Uterus (tissue), 4 donors: ENCODE results near the gene HNRNPC. TPM values are rescaled to one million over a fixed set of nuclear protein-coding genes. Genes with fewer than 3 reads are reported as not detected.

ENCODE experiments used
- DNase-seq, 2 donors: peaks; one replicate each; pipeline ENCODE4 v3.0.0-alpha.2; 2019 to 2020
- H3K27ac ChIP-seq, 2 donors: fragments of 200-600 bp; sonication (generic); 1 replicate in 1 of 2; 2 replicates in 1 of 2; pipeline ENCODE4 v1.5.1; 2016 to 2018
- H3K27me3 ChIP-seq, 2 donors: fragments of 200-600 bp; sonication (generic); one replicate each; pipeline ENCODE4 v1.5.1; 2018 to 2019; ENCODE audit warnings: control low read depth in 1 of 2
- H3K36me3 ChIP-seq, 2 donors: fragments of 200-600 bp; sonication (generic); one replicate each; pipeline ENCODE4 v1.5.1; 2019; ENCODE audit warnings: control low read depth in 1 of 2
- H3K4me1 ChIP-seq, 2 donors: fragments of 200-600 bp; sonication (generic); one replicate each; pipeline ENCODE4 v1.5.1; 2018 to 2019; ENCODE audit warnings: control low read depth in 1 of 2
- H3K4me3 ChIP-seq, 2 donors: fragments of 200-600 bp; sonication (generic); 1 replicate in 1 of 2; 2 replicates in 1 of 2; pipeline ENCODE4 v1.5.1; 2018 to 2019; ENCODE audit warnings: mild to moderate bottlenecking in 1 of 2
- H3K9me3 ChIP-seq, 2 donors: fragments of 200-600 bp; sonication (generic); one replicate each; pipeline ENCODE4 v1.5.1; 2019; ENCODE audit warnings: control low read depth in 1 of 2
- CTCF ChIP-seq, 4 experiments: fragments of 200-600 bp in 2 of 4; fragments of 450-650 bp in 2 of 4; sonication (generic) in 2 of 4; IDR thresholded peaks; one replicate each; pipeline ENCODE4 v1.5.1; 2016 to 2019; ENCODE audit warnings: antibody characterized with exemption in 4 of 4, mild to moderate bottlenecking in 2 of 4, moderate library complexity in 1 of 4
- POLR2A ChIP-seq, 2 donors: fragments of 450-650 bp; IDR thresholded peaks; one replicate each; pipeline ENCODE4 v1.6.1; 2016; ENCODE audit warnings: antibody characterized with exemption in 2 of 2, mild to moderate bottlenecking in 1 of 2, moderate library complexity in 1 of 2
- intact Hi-C: fragments of 100-400 bp; cut with DNase I; formaldehyde crosslinking; loops from one replicate; pipeline ENCODE4 v1.15.1; 2023; ENCODE audit warnings: low total_unique reads
- total RNA-seq, 4 donors: library from RNA; depleted of rRNA in 3 of 4; stranded (reverse); fragments of >200 nt in 3 of 4; gene quantifications; one replicate each; pipeline versions ENCODE4 v1.1.0 to v1.2.4, GENCODE V29; 2014 to 2023
- donor health status: DM: yes; HTN: yes; CAD: no.

Gene HNRNPC
- total RNA-seq, 4 donors from 2014 or later: 378 to 599 (median 531) TPM

DNA sequence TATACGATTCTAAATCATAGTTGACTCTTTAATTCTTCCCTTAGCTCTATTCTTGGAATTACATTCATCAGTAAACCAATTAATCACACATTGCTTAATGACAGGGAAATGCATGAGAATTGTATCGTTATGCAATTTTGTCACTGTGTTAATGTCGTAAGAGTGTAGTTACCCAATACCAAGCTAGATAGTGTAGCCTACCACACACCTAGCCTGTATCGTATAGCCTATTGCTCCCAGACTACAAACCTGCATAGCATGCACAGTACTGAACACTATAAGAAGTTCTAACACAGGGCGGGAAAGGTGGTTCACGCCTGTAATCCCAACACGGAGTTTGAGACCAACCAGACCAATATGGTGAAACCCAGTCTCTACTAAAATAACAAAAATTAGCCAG lies 24.7 kb downstream of the HNRNPC start:
- no peak for DNase-seq
- Histone ChIP-seq H3K27ac (no peak overlapping the region), H3K4me3 (no peak overlapping the region), H3K4me1 (peaks cover 0 to 4% of the 10 kb centered on the region in 2 donors), H3K27me3 (no peaks in the 10 kb centered on the region), H3K36me3 (no peaks in the 10 kb centered on the region), H3K9me3 (no peaks in the 10 kb centered on the region)
- TF ChIP-seq POLR2A (IDR thresholded peaks at IDR 0.05) (no peak), CTCF (IDR thresholded peaks at IDR 0.05) (no peak)
- intact Hi-C loops: no loop called here

- Histone ChIP-seq H3K4me3 (no peak overlapping the region), H3K4me1 (peaks cover 0 to 5% of the 10 kb centered on the region in 2 donors), H3K36me3 (no peaks in the 10 kb centered on the region), H3K27me3 (no peaks in the 10 kb centered on the region), H3K9me3 (no peaks in the 10 kb centered on the region), H3K27ac (no peak overlapping the region)
- no peak for DNase-seq
- TF ChIP-seq CTCF (IDR thresholded peaks at IDR 0.05): peak in 1 of 4 experiments; percentile 15
- TF ChIP-seq POLR2A (IDR thresholded peaks at IDR 0.05): no peak
- intact Hi-C loops: no loop called here
Observed at GRCh38 chr14:21241218-21241819, 27.9 kb downstream of the HNRNPC start.

DNA sequence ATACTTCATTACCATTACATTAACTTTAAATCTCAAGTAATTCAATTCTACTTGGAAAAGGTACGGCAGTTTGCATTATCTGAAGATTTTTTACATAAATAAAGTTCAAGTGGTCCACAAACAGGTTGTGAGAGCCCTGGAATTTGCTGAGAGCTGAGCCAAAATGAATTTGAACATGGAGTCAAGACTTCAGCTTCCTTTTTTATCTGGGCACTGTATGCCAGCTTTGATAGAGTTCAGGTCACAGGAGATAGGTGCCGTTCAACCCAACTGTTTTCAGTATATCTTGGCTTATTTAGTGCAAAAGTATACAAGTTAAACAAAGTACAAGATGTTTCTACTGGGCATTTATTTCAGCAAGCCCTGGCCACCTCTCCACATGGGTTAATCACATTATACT lies 28.8 kb downstream of the HNRNPC start:
- H3K4me1 ChIP-seq: peaks cover 3 to 4% of the 10 kb centered on the region in 2 donors

DNA sequence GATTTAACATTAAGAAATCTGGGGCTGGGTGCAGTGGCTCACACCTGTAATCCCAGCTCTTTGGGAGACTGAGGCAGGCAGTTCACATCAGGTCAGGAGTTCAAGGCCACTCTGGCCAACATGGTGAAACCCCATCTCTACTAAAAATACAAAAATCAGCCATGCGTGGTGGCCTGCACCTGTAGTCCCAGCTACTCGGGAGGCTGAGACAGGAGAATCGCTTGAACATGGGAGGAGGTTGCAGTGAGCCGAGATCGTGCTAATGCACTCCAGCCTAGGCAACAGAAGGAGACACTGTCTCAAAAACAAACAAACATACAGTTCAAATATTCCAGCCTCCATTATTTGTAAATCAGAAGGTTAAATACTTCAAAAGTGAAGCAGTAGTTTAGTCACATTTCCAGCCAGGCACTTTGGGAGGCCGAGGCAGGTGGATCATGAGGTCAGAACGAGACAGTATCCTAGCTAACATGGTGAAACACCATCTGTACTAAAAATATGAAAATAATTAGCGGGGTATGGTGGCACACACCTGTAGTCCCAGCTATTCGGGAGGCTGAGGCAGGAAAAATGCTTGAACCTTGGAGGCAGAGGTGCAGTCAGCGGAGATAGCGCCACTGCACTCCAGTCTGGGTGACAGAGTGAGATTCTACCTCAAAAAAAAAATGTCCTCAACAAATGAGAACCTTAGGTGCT lies 30.3 kb downstream of the HNRNPC start:
- intact Hi-C loops: no loop called here

More for the DNA sequence above, 28.8 kb downstream of the HNRNPC start:
- Histone ChIP-seq H3K36me3 (no peaks in the 10 kb centered on the region), H3K27ac (no peak overlapping the region), H3K27me3 (no peaks in the 10 kb centered on the region), H3K4me3 (no peak overlapping the region), H3K9me3 (no peaks in the 10 kb centered on the region)
- intact Hi-C loops: no loop called here
- no peak for TF ChIP-seq POLR2A (IDR thresholded peaks at IDR 0.05)
- no peak for TF ChIP-seq CTCF (IDR thresholded peaks at IDR 0.05)
- no peak for DNase-seq

More for the DNA sequence above, 30.3 kb downstream of the HNRNPC start:
- H3K27me3 ChIP-seq: no peaks in the 10 kb centered on the region
- H3K9me3 ChIP-seq: no peaks in the 10 kb centered on the region
- TF ChIP-seq CTCF (IDR thresholded peaks at IDR 0.05) (no peak), POLR2A (IDR thresholded peaks at IDR 0.05) (no peak)
- peaks cover 3 to 4% of the 10 kb centered on the region in 2 donors for H3K4me1 ChIP-seq
- no peak for DNase-seq
- no peaks in the 10 kb centered on the region for H3K36me3 ChIP-seq
- no peak overlapping the region for H3K27ac ChIP-seq
- H3K4me3 ChIP-seq: no peak overlapping the region
